GM19455 (cell line): ENCODE data around the gene NCAPD3.
A peak's percentile ranks its signal among the peaks of the same experiment; 100 is the strongest.
"Not testable (repeated sequence)": the region's sequence is repeated elsewhere in the genome, so short reads cannot be mapped to it uniquely, and the experiment has no call there.

Experiments
- ATAC-seq: cut with Tn5 transposase; IDR thresholded peaks from one replicate; pipeline ENCODE4 v1.9.1; 2021; ENCODE audit not compliant: unreplicated experiment

Gene NCAPD3

GRCh38 chr11:134139873-134140331, 83.9 kb downstream of the NCAPD3 start:
- peak; percentile 76 for ATAC-seq

- no peak for ATAC-seq
These were observed 84.4 kb downstream of the NCAPD3 start for GRCh38 chr11:134139303-134139872.

GRCh38 chr11:134138376-134138775, 85.4 kb downstream of the NCAPD3 start:
- ATAC-seq, result no peak

GRCh38 chr11:134134167-134134566, 89.6 kb downstream of the NCAPD3 start:
- no peak for ATAC-seq

- no peak for ATAC-seq
These were observed 91.0 kb downstream of the NCAPD3 start for GRCh38 chr11:134132808-134133207.

- no peak for ATAC-seq
These were observed 92.0 kb downstream of the NCAPD3 start for GRCh38 chr11:134131628-134132244.

GRCh38 chr11:134126217-134126822, 97.4 kb downstream of the NCAPD3 start:
- ATAC-seq, result no peak

- ATAC-seq, result no peak
These were observed 98.3 kb downstream of the NCAPD3 start for GRCh38 chr11:134125507-134125906.

GRCh38 chr11:134124660-134125451, 98.9 kb downstream of the NCAPD3 start:
- ATAC-seq, result no peak

GRCh38 chr11:134120921-134121526, 102.7 kb downstream of the NCAPD3 start:
- no peak for ATAC-seq

GRCh38 chr11:134120143-134120850, 103.5 kb downstream of the NCAPD3 start:
- ATAC-seq, result no peak

- no peak for ATAC-seq
These were observed 104.7 kb downstream of the NCAPD3 start for GRCh38 chr11:134119094-134119493.

GRCh38 chr11:134118006-134118405, 105.8 kb downstream of the NCAPD3 start:
- no peak for ATAC-seq

GRCh38 chr11:134116210-134116609, 107.6 kb downstream of the NCAPD3 start:
- no peak for ATAC-seq

GRCh38 chr11:134113787-134114186, 110.0 kb downstream of the NCAPD3 start:
- not testable (repeated sequence) for ATAC-seq

- no peak for ATAC-seq
These were observed 113.4 kb downstream of the NCAPD3 start for GRCh38 chr11:134110252-134110815.
